ENCODE data around the gene SWSAP1. TPM values are rescaled to one million over a fixed set of nuclear protein-coding genes. Genes with fewer than 3 reads are reported as not detected.

SWSAP1 gene
- total RNA-seq, 6 experiments from 2014 or later: 1.2 to 2.2 (median 1.6) TPM

DNA sequence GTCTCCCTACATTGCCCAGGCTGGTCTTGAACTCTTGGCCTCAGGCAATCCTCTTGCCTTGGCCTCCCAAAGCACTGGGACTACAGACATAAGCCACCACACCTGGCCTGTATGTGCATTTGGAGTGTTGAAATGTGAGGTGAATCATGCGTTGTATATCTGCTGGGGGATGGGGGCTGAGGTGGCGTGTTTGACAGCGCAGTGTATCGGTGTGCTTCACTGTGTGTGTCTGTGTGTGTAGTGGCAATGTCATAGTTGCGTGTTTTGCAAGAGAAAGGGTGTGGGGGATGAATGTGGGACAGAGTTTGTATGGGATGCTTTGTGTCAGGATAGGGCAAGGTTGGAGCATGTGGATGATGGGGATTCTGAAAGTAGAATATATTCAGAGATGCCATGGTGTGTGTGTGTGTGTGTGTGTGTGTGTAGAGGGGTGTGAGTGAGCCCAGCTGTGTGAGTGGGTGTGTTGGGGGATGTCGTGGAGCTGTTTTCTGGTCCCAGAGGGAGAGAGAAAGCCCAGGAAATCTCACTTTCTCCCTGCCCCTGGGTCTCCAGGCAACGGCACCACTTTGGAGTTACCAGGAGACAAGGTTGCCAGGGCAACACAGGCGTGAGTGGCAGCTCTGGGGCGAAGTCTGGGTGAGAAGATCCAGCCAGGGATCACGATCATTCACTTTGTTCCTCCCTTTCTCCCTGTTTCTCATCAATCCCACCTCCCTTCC, 1.1 kb upstream of the SWSAP1 start:
- TF ChIP-seq, protein P1, sequence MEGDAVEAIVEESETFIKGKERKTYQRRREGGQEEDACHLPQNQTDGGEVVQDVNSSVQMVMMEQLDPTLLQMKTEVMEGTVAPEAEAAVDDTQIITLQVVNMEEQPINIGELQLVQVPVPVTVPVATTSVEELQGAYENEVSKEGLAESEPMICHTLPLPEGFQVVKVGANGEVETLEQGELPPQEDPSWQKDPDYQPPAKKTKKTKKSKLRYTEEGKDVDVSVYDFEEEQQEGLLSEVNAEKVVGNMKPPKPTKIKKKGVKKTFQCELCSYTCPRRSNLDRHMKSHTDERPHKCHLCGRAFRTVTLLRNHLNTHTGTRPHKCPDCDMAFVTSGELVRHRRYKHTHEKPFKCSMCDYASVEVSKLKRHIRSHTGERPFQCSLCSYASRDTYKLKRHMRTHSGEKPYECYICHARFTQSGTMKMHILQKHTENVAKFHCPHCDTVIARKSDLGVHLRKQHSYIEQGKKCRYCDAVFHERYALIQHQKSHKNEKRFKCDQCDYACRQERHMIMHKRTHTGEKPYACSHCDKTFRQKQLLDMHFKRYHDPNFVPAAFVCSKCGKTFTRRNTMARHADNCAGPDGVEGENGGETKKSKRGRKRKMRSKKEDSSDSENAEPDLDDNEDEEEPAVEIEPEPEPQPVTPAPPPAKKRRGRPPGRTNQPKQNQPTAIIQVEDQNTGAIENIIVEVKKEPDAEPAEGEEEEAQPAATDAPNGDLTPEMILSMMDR (IDR thresholded peaks at IDR 0.05): no peak
- no peak overlapping the region; the same call in 1 of the 2 replicates for H3K4me3 Mint-ChIP-seq
- H3K4me1 Mint-ChIP-seq (ENCODE audit: low read depth): peaks cover 22% of the 10 kb centered on the region; the same call in 1 of the 2 replicates
- no peaks in the 10 kb centered on the region for H3K9me3 Mint-ChIP-seq
- no peaks in the 10 kb centered on the region; the same call in none of the 2 replicates for H3K36me3 Mint-ChIP-seq (ENCODE audit: low read depth)
- peak overlapping the region; percentile 33; the same call in 1 of the 2 replicates for H3K27ac Mint-ChIP-seq
- peak; percentile 5 for DNase-seq
- no peaks in the 10 kb centered on the region; the same call in 1 of the 2 replicates for H3K27me3 Mint-ChIP-seq (ENCODE audit: insufficient read depth)

DNA sequence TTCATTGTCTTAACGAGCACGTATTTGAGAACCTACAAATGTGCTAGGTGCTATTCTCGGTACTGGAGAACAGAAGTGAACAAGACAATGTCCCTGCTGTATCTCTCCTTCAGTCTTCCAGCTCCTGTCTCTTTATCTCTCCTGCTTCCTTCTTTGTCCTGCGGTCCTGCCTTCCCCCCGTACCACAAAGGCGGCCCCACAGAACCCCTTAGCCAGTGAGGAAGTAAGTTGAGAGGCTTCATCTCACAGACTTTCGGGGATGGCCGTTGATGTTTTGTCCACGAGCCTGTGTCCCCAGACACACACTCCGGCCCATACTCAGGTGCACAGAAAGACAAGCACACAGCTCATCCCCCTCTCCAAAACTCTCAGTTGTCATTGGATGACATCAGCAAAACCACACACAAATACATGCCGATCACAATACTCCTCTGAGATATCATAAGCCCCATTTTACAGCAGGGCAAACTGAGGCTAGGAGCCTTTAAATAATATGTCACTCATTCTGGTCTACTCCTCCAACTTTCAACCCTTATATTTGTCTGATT, 507 bp upstream of the SWSAP1 start:
- no peak for DNase-seq
- Mint-ChIP-seq H3K27ac (0 out of 2 replicates have a peak overlapping the region, but pooled peaks have one; percentile 33), H3K36me3 (ENCODE audit: low read depth) (no peaks in the 10 kb centered on the region; the same call in none of the 2 replicates), H3K4me1 (ENCODE audit: low read depth) (peaks cover 28% of the 10 kb centered on the region; the same call in 1 of the 2 replicates), H3K9me3 (no peaks in the 10 kb centered on the region), H3K27me3 (ENCODE audit: insufficient read depth) (no peaks in the 10 kb centered on the region; the same call in 1 of the 2 replicates), H3K4me3 (no peak overlapping the region)
- TF ChIP-seq, protein P1 (IDR thresholded peaks at IDR 0.05): no peak

DNA sequence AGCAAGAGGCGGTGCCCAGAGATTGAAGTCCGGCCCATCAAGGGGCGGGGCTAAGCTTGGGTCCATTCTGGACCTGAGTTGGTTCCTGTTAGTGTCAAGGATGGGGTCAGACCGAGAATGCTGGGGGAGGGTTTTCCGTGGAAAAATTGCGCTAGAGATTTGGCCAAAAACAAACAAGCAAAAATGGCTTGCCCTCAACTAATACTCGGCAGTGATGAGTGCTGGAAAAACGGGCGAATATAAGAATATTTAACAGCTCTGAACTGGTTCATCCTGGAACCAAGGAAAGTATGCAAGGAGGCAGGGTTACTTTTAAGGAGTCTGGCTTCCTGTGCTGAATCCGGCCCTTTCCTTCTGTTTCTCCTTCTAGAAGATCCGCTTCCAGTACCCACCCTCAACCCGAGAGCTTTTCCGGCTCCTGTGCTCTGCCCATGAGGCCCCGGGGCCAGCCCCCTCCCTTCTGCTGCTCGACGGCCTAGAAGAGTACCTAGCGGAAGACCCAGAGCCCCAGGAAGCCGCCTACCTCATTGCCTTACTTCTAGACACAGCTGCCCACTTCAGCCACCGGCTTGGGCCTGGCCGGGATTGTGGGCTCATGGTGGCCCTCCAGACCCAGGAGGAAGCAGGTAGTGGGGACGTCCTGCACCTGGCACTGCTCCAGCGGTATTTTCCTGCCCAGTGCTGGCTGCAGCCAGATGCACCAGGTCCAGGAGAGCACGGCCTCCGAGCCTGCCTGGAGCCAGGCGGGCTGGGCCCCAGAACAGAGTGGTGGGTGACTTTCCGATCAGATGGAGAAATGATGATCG, 880 bp downstream of the SWSAP1 start:
- no peaks in the 10 kb centered on the region; the same call in none of the 2 replicates for H3K36me3 Mint-ChIP-seq (ENCODE audit: low read depth)
- TF ChIP-seq, protein P1 (IDR thresholded peaks at IDR 0.05): no peak
- H3K4me1 Mint-ChIP-seq (ENCODE audit: low read depth): peaks cover 36% of the 10 kb centered on the region
- DNase-seq: no peak
- no peaks in the 10 kb centered on the region; the same call in 1 of the 2 replicates for H3K27me3 Mint-ChIP-seq (ENCODE audit: insufficient read depth)
- H3K27ac Mint-ChIP-seq: no peak overlapping the region
- no peaks in the 10 kb centered on the region for H3K9me3 Mint-ChIP-seq
- H3K4me3 Mint-ChIP-seq: no peak overlapping the region

DNA sequence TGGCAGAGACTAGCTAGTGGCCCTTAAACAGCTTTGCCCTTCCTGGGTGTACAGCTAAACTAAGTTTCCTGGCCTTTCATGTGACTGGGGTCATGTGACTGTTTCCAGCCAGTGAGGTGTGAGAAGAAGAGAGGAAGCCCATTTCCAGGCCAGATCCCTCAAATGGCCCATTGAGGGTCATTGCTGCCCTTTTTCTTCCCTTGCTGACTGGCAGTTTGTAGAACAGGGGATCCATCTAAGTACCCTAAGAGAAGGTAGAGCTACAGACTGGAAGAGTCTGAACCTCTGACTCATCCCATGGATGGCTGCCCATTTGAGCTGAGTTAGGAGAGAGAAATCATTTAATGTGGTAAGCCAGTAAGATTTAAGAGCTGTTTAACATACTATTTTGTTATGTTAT, 2.8 kb downstream of the SWSAP1 start:
- Mint-ChIP-seq H3K4me3 (peak overlapping the region; percentile 70), H3K9me3 (no peaks in the 10 kb centered on the region), H3K4me1 (ENCODE audit: low read depth) (peaks cover 49% of the 10 kb centered on the region), H3K27ac (peak overlapping the region; percentile 94), H3K27me3 (ENCODE audit: insufficient read depth) (no peaks in the 10 kb centered on the region; the same call in 1 of the 2 replicates), H3K36me3 (ENCODE audit: low read depth) (no peaks in the 10 kb centered on the region; the same call in 1 of the 2 replicates)
- TF ChIP-seq, protein P1 (IDR thresholded peaks at IDR 0.05): no peak
- peak; percentile 85 for DNase-seq

DNA sequence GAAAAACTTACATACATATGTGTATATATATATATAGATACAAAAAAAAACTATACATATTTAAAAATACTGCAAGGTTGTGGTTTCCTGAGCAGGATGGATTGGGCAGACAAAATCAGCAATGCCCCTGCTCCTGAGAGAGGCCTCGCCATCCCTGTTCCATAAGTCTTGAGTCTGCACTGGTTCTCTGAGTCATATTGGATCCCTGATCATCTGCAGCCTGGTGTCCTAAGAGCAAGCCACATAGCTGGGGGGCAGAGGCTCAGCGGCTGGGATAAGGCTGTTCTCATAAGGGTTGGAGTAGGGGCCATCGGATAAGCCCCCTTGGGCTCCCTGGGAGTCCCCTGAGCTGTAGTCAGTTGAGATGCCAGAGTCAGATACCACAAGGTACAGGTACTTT, 3.3 kb downstream of the SWSAP1 start:
- no peaks in the 10 kb centered on the region; the same call in 1 of the 2 replicates for H3K36me3 Mint-ChIP-seq (ENCODE audit: low read depth)
- peak overlapping the region; percentile 94 for H3K27ac Mint-ChIP-seq
- no peaks in the 10 kb centered on the region; the same call in 1 of the 2 replicates for H3K27me3 Mint-ChIP-seq (ENCODE audit: insufficient read depth)
- TF ChIP-seq, protein P1 (IDR thresholded peaks at IDR 0.05): no peak
- no peaks in the 10 kb centered on the region for H3K9me3 Mint-ChIP-seq
- H3K4me1 Mint-ChIP-seq (ENCODE audit: low read depth): peaks cover 49% of the 10 kb centered on the region
- peak; percentile 53 for DNase-seq
- peak overlapping the region; percentile 64 for H3K4me3 Mint-ChIP-seq
